Kidney tubule cell (primary cell): ENCODE results near the gene ECI1.

Experiments used
- DNase-seq: peaks from one replicate; pipeline ENCODE4 v3.0.0-alpha.2; 2018; ENCODE audit warnings: low spot score

ECI1 gene

DNA sequence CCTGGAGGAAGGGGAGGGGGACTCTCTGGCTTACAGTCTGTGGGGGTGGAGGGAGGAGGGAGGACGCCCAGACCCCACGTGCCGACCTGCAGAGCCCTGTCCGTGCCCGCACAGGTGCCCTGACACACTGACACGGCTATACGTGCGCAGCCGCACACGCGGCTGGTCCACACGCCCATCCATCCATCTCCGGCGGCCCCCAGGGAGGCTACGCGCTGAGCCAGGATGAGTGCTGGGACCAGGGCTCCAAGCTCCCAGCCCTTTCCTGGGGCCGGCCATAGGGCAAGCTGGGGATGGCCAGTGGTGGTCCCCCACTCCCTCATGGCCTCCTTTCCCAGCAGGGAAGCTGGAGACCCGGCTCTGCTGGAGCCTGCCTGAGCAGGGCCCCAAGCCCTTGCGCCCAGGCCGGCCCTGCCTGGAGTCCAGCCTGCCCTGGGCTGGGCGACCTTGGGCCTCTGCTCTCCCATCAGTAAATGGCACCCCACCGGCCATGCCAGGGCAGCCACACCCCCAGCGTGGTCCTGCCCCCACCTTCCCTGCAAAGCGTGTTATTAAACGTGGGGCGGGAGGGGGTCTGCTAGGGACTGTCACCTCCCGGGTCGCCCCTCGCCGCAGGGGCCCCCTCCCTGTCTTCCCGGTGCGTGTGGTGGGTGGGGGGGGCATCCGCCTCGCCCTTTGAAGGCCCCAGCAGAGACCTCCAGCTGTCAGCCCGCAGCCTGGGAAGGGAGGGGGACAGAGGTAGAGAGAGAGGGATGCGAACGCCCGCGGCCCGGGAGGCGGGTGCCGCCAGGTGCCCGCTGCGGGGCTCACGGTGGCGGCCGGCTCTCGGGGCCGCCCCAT is 55.8 kb downstream of the ECI1 start:
- DNase-seq: no peak

DNA sequence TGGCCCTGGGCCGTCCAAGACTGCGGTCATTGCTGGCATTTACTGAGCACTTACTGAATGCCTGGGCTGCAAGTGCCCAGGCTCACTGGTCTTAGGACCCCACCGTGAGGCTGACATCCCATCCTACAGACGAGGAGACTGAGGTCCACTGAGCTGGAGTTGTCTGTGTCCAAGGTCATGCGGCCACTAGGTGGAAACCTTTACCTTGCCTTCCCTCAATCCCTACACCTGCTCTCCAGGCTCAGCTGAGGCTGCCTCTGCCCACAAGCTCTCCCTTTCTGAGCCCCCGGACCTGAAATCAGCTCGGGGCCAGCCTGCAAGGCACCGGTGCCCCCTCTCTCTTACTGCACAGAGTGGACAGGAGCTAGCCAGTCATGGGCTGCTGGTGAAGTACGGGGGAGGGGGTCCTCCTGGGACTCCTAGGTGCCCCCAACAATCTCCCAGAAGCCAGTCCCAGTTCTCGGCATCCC is 56.5 kb downstream of the ECI1 start:
- DNase-seq: peak; percentile 76

DNA sequence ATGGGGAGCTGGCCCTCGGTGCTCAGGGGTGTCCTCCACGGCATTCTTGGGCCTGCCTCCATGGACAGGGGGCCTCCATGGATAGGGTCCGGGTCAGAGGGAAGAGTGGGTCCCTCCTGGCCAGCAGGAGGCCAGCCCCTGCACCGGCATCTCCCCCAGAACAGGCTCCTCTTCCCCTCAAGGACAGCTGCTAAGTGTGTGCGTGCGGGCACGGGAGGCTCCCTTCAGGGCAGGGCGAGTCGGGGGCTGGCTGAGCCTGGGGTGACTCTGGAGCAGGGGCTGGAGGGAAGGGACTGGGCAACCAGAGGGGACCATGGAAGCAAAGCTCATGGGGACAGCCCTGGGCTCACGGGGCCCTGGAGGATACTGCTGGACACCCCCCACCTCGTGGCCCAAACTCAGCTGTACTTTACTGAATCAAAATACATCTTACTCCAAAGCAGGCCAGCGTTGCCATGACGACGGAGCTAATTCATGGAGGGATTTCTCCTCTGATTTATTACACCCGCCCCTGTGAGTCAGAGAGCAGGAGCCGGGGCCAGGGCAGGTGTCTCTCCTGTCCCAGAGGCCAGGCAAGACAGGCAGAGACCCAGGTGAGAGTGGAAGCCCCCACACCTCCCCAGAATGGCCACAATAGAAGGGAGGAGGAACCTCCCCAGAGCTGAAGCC is 57.1 kb downstream of the ECI1 start:
- DNase-seq: peak; percentile 70

DNA sequence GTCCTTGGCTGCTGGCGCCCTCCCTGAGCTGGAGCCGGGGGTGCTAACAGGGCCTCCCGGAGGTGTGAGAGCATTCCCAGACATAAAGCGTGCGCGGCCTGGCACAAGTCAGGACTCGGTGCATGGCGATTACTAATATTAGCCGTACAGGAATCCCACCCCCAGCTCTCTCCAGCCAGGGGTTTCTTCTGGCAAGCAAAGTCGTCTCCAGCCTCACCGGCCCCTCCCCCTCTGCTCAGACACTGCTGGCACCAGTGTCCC is 60.0 kb downstream of the ECI1 start:
- DNase-seq: no peak

DNA sequence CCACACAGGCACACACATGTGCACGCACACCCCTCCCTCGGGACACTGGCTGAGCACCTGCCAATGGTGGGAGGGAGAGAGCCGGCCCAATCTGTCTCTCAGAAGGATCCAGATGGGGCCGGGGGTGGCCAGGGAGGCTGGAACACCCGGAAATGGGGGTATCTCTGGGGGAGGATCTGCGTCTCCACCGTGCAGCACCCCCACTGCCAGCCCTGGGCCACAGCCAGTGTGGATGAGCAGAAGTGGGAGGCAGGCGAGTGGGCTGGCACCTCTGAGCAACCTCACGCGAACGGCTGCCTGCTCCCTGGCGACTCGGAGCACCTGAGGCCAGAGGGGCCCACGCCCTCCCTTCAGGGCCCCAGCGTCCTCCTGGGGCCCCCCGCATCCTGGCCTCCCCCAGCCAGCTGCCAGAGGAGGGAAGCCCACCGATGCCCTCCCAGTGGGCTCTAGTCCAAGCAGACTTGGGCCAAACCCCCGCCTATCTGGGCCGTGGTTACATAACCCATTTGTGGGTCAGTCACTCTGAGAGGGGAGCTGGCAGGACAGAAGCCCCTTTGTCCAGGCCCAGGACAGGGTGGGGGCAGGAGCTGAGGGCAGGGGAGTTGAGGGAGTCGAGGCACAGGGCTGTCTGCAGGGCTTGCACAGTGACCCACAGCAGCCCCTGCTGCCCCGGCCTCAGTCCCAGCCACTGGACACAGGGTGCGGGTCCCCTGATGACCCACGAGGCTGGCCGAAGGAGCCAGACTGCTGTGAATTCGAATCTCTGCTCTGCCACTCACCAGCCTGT is 60.5 kb downstream of the ECI1 start:
- DNase-seq: no peak

DNA sequence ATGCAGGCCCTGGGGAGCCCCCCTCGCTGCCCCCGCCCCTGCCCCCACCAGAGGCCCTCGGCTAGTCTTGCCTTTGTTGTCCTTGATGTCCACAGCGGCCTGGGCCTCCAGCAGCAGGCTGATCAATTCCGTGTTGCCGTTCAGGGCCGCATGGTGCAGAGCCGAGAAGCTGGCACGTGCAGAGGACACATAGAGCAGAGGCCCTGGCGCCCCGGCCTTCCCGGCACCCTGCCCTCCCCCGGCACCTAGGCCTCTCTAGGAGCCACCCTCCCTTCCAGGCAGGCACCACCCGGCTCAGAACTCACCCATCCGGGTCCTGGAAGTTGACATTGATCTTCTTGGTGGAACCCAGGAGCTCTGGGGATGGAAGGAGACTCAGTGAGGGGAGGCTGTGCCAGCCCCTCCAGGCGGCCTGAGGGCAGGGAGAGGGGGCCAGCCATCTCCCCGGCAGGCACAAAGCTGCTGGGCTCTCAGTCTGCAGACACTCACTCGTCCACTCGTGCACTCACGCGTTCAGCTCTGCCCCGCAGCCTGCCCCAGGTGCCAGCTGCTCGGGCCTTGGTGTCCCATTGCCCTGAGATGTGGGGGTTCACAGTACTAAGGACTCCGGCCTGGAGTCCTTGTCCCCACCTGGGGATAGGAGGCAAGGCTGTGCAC is 61.3 kb downstream of the ECI1 start:
- DNase-seq: no peak
